Retinal pigment epithelial cell (primary cell): ENCODE data around the gene PGD.
A peak's percentile ranks its signal among the peaks of the same experiment; 100 is the strongest.

Experiments used
- DNase-seq: peaks from one replicate; pipeline ENCODE4 v3.0.0-alpha.2; 2010; ENCODE audit warnings: low read depth
- H3K4me3 ChIP-seq: 2 replicates; pipeline ENCODE4 v1.5.1; 2011; ENCODE audit warnings: mild to moderate bottlenecking, low read length, control low read depth, moderate library complexity
- TF ChIP-seq, protein P1 (sequence below): conservative IDR thresholded peaks from 2 replicates; pipeline ENCODE4 v1.5.1; 2011; ENCODE audit warnings: low read depth, low read length, control low read depth, inconsistent platforms

The PGD gene

DNA sequence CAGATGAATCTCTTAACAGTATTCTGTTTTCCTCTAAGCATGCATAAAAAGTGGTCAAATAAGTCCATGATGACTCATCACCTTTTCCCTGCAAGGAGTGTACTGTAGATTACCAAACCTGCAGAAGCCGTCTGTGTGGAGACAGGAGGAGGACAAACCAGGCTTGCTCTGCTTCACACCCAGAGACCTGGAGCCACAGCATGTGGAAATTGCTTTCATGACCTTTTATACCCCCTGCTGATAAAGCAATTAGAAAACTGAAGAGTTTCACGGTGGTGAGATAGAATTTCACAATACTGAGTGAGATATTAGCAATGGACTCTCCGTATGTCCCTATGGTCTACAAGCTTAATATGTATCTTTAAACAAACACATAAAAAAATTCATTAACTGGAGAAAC, 60.3 kb downstream of the PGD start:
- TF ChIP-seq, protein P1, sequence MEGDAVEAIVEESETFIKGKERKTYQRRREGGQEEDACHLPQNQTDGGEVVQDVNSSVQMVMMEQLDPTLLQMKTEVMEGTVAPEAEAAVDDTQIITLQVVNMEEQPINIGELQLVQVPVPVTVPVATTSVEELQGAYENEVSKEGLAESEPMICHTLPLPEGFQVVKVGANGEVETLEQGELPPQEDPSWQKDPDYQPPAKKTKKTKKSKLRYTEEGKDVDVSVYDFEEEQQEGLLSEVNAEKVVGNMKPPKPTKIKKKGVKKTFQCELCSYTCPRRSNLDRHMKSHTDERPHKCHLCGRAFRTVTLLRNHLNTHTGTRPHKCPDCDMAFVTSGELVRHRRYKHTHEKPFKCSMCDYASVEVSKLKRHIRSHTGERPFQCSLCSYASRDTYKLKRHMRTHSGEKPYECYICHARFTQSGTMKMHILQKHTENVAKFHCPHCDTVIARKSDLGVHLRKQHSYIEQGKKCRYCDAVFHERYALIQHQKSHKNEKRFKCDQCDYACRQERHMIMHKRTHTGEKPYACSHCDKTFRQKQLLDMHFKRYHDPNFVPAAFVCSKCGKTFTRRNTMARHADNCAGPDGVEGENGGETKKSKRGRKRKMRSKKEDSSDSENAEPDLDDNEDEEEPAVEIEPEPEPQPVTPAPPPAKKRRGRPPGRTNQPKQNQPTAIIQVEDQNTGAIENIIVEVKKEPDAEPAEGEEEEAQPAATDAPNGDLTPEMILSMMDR: no peak
- peak; percentile 59 for DNase-seq
- H3K4me3 ChIP-seq: no peak overlapping the region

DNA sequence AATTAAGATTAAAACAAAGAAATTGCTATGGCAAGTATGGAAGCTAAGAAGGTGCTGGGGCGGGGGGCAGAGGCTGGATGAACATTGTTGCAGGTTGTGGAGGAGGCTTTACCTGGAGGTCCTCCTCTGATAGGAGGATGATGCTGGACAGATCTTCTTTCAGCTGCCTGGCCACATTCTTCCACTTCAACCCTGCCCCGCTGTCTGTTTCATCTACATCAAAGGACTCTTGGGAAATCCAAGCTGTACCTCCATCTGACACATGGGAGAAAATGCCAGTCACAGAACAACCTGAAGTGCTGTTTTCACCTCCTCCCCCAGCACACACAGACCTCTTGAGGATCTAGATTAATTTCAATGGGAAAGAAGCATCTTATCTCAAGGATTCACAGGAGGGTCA, 68.2 kb downstream of the PGD start:
- TF ChIP-seq, protein P1: no peak
- DNase-seq: no peak
- no peak overlapping the region for H3K4me3 ChIP-seq

DNA sequence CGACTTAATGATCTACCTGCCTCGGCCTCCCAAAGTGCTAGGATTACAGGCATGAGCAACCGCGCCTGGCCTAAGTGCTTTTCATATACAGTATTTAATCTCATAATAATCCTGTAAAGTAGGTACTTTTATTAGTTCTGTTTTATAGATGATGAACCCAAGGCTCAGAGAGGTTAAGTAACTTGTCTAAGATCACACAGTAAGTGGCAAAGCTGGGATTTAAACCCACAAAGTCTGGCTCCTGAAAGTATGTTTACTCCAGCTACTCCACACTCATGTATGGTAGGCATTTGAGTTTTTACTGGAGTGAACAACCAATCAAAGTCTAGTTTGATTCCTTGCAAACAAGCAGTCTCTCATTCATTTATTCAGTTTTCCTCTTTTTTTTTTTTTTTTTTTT, 71.2 kb downstream of the PGD start:
- no peak for DNase-seq
- H3K4me3 ChIP-seq: no peak overlapping the region
- TF ChIP-seq, protein P1: no peak
